Activated CD8-positive, alpha-beta T cell treated with anti-CD3 and anti-CD28 coated beads, Interleukin-2, amount 10 ng/mL, durations not matched to agents 7 days and 5 days (primary cell): Measurements from ENCODE around the gene TEAD4. TPM values are rescaled to one million over a fixed set of nuclear protein-coding genes. Genes with fewer than 3 reads are reported as not detected.
"Not testable (repeated sequence)": the region's sequence is repeated elsewhere in the genome, so short reads cannot be mapped to it uniquely, and the experiment has no call there.

Source experiments
- ATAC-seq: fragments of 150-1000 bp; cut with Tn5 transposase; one replicate; pipeline ENCODE4 v1.10.0; 2021; ENCODE audit warnings: moderate library complexity
- CTCF ChIA-PET: fragments of 350-600 bp; sonication (Branson Sonifier 250); formaldehyde crosslinking; loops from one replicate; lab custom pipeline; 2021; ENCODE audit warnings: antibody characterized with exemption; lab: Charles Lee
- POLR2A ChIA-PET: fragments of 350-600 bp; sonication (Branson Sonifier 250); formaldehyde crosslinking; loops from one replicate; lab custom pipeline; 2021; ENCODE audit warnings: antibody characterized with exemption; lab: Charles Lee
- DNase-seq: peaks from one replicate; pipeline ENCODE4 v3.0.0-alpha.2; 2020
- H3K27ac Mint-ChIP-seq: one replicate; pipeline ENCODE4 v1.8.0; 2021; ENCODE audit warnings: mild to moderate bottlenecking, mixed read lengths
- H3K27me3 Mint-ChIP-seq: one replicate; pipeline ENCODE4 v1.8.0; 2021; ENCODE audit warnings: low read depth, mixed read lengths
- H3K36me3 Mint-ChIP-seq: one replicate; pipeline ENCODE4 v1.8.0; 2021; ENCODE audit warnings: low read depth, mixed read lengths
- H3K4me1 Mint-ChIP-seq: one replicate; pipeline ENCODE4 v1.8.0; 2021; ENCODE audit warnings: low read depth, mixed read lengths
- H3K4me3 Mint-ChIP-seq: one replicate; pipeline ENCODE4 v1.8.0; 2021; ENCODE audit warnings: mild to moderate bottlenecking, mixed read lengths
- H3K9me3 Mint-ChIP-seq: one replicate; pipeline ENCODE4 v1.8.0; 2022; ENCODE audit warnings: mixed read lengths; ENCODE audit not compliant: insufficient read depth
- total RNA-seq, 2 experiments: library from RNA; stranded (reverse); gene quantifications; one replicate each; pipeline ENCODE4 v1.2.3, GENCODE V29; 2021

Gene TEAD4
- total RNA-seq, 2 experiments from 2014 or later, result 0.34 to 0.44 TPM

GRCh38 chr12:3061059-3061458, 101.9 kb downstream of the TEAD4 start:
- POLR2A ChIA-PET, result no interaction called here
- no peak for ATAC-seq

GRCh38 chr12:3061501-3062215, 102.5 kb downstream of the TEAD4 start:
- Mint-ChIP-seq H3K27ac (no peak overlapping the region), H3K27me3 (peaks cover 20% of the 10 kb centered on the region), H3K9me3 (no peaks in the 10 kb centered on the region), H3K36me3 (no peaks in the 10 kb centered on the region), H3K4me1 (peaks cover 6% of the 10 kb centered on the region), H3K4me3 (no peak overlapping the region)
- DNase-seq (no peak), ATAC-seq (no peak)
- POLR2A ChIA-PET, result no interaction called here
- CTCF ChIA-PET, result interaction anchor here (2.8 kb wide), 1 partner anchor 12 kb away, joined by 8 read pairs; no protein-coding TSS in a partner anchor

More at GRCh38 chr12:3061059-3061458, 101.9 kb downstream of the TEAD4 start:
- Mint-ChIP-seq H3K27ac (no peak overlapping the region), H3K4me1 (peaks cover 6% of the 10 kb centered on the region), H3K36me3 (no peaks in the 10 kb centered on the region), H3K9me3 (no peaks in the 10 kb centered on the region), H3K27me3 (peaks cover 21% of the 10 kb centered on the region), H3K4me3 (no peak overlapping the region)
- CTCF ChIA-PET, result interaction anchor here (2.8 kb wide), 1 partner anchor 12 kb away, joined by 8 read pairs; no protein-coding TSS in a partner anchor
- DNase-seq, result no peak

- CTCF ChIA-PET, result interaction anchor here (2.5 kb wide), 1 partner anchor 9 kb away, joined by 12 read pairs; no protein-coding TSS in a partner anchor
- no peak overlapping the region for H3K4me3 Mint-ChIP-seq
- POLR2A ChIA-PET, result no interaction called here
- no peak overlapping the region for H3K27ac Mint-ChIP-seq
- H3K4me1 Mint-ChIP-seq, result peaks cover 6% of the 10 kb centered on the region
- no peak for DNase-seq
- peaks cover 28% of the 10 kb centered on the region for H3K27me3 Mint-ChIP-seq
- no peaks in the 10 kb centered on the region for H3K36me3 Mint-ChIP-seq
- H3K9me3 Mint-ChIP-seq, result no peaks in the 10 kb centered on the region
- ATAC-seq, result no peak
Observed at GRCh38 chr12:3065300-3065699, 106.1 kb downstream of the TEAD4 start.

GRCh38 chr12:3065846-3066245, 106.6 kb downstream of the TEAD4 start:
- CTCF ChIA-PET, POLR2A ChIA-PET, ATAC-seq, H3K9me3 Mint-ChIP-seq, H3K36me3 Mint-ChIP-seq, H3K27ac Mint-ChIP-seq, H3K4me1 Mint-ChIP-seq, DNase-seq, H3K4me3 Mint-ChIP-seq: not testable (repeated sequence)
- H3K27me3 Mint-ChIP-seq, result peaks cover 28% of the 10 kb centered on the region

GRCh38 chr12:3069714-3070113, 110.5 kb downstream of the TEAD4 start:
- H3K36me3 Mint-ChIP-seq, result no peaks in the 10 kb centered on the region
- ChIA-PET POLR2A (no interaction called here), CTCF (interaction anchor here (1.7 kb wide), 1 partner anchor 206 kb away, joined by 5 read pairs; no protein-coding TSS in a partner anchor)
- no peak overlapping the region for H3K4me3 Mint-ChIP-seq
- no peak overlapping the region for H3K27ac Mint-ChIP-seq
- DNase-seq (no peak), ATAC-seq (no peak)
- no peaks in the 10 kb centered on the region for H3K9me3 Mint-ChIP-seq
- no peaks in the 10 kb centered on the region for H3K4me1 Mint-ChIP-seq
- H3K27me3 Mint-ChIP-seq, result peaks cover 24% of the 10 kb centered on the region

- no peak for DNase-seq
- ChIA-PET POLR2A (no interaction called here), CTCF (interaction anchor here (1.1 kb wide), 1 partner anchor 21 kb away, joined by 3 read pairs; no protein-coding TSS in a partner anchor)
- Mint-ChIP-seq H3K36me3 (no peaks in the 10 kb centered on the region), H3K4me1 (peaks cover 1% of the 10 kb centered on the region), H3K9me3 (no peaks in the 10 kb centered on the region), H3K27me3 (peaks cover 30% of the 10 kb centered on the region), H3K27ac (no peak overlapping the region), H3K4me3 (no peak overlapping the region)
- no peak for ATAC-seq
Observed at GRCh38 chr12:3071107-3071506, 111.9 kb downstream of the TEAD4 start.

GRCh38 chr12:3071710-3072109, 112.5 kb downstream of the TEAD4 start:
- ATAC-seq, result no peak
- Mint-ChIP-seq H3K27me3 (peaks cover 29% of the 10 kb centered on the region), H3K36me3 (no peaks in the 10 kb centered on the region), H3K9me3 (no peaks in the 10 kb centered on the region), H3K4me1 (peaks cover 3% of the 10 kb centered on the region), H3K4me3 (no peak overlapping the region), H3K27ac (no peak overlapping the region)
- no peak for DNase-seq
- CTCF ChIA-PET, result no interaction called here
- POLR2A ChIA-PET, result no interaction called here

- H3K27me3 Mint-ChIP-seq, result peaks cover 34% of the 10 kb centered on the region
- no peaks in the 10 kb centered on the region for H3K36me3 Mint-ChIP-seq
- no peak overlapping the region for H3K27ac Mint-ChIP-seq
- H3K4me3 Mint-ChIP-seq, result no peak overlapping the region
- ChIA-PET POLR2A (no interaction called here), CTCF (interaction anchor here (0.6 to 4.8 kb wide), 29 partner anchors 9 to 383 kb away, joined by 3 to 49 read pairs (median 4); no protein-coding TSS in a partner anchor)
- DNase-seq (peak; percentile 88), ATAC-seq (peak; percentile 56)
- no peaks in the 10 kb centered on the region for H3K9me3 Mint-ChIP-seq
- H3K4me1 Mint-ChIP-seq, result peaks cover 3% of the 10 kb centered on the region
Observed at GRCh38 chr12:3073438-3074250, 114.4 kb downstream of the TEAD4 start.

- H3K4me3 Mint-ChIP-seq, result no peak overlapping the region
Observed at GRCh38 chr12:3075315-3075714, 116.1 kb downstream of the TEAD4 start.

GRCh38 chr12:3076730-3077571, 117.8 kb downstream of the TEAD4 start, which contains the start of gene TSPAN9:
Gene TSPAN9 (plus strand): TSS chr12:3077379. CDS start chr12:3201194, 123,815 bp downstream.
- Mint-ChIP-seq H3K4me1 (peaks cover 3% of the 10 kb centered on the region), H3K27ac (no peak within 1 kb of the TSS), H3K27me3 (peaks cover 28% of the 10 kb centered on the region), H3K4me3 (peak within 1 kb of the TSS; percentile 69), H3K9me3 (no peaks in the 10 kb centered on the region), H3K36me3 (no peaks in the 10 kb centered on the region)
- ATAC-seq (peak; percentile 83), DNase-seq (peak; percentile 54)
- POLR2A ChIA-PET, result interaction anchor here (0.6 kb wide), 2 partner anchors 156 to 190 kb away, joined by 3 read pairs; no protein-coding TSS in a partner anchor
- CTCF ChIA-PET, result interaction anchor here (4.8 kb wide), 1 partner anchor 199 kb away, joined by 49 read pairs; no protein-coding TSS in a partner anchor

More at GRCh38 chr12:3075315-3075714, 116.1 kb downstream of the TEAD4 start:
- H3K27ac Mint-ChIP-seq, result no peak overlapping the region
- ATAC-seq (no peak), DNase-seq (no peak)
- H3K9me3 Mint-ChIP-seq, result no peaks in the 10 kb centered on the region
- H3K36me3 Mint-ChIP-seq, result no peaks in the 10 kb centered on the region
- peaks cover 3% of the 10 kb centered on the region for H3K4me1 Mint-ChIP-seq
- H3K27me3 Mint-ChIP-seq, result peaks cover 30% of the 10 kb centered on the region
- ChIA-PET POLR2A (no interaction called here), CTCF (interaction anchor here (2.0 to 4.8 kb wide), 3 partner anchors 11 to 224 kb away, joined by 5 to 49 read pairs (median 12); no protein-coding TSS in a partner anchor)
